GM21737 (cell line): Measurements from ENCODE around the gene GPR62.

Source experiments
- ATAC-seq: cut with Tn5 transposase; IDR thresholded peaks from one replicate; pipeline ENCODE4 v1.9.1; 2021; ENCODE audit warnings: mild to moderate bottlenecking, moderate library complexity; ENCODE audit not compliant: unreplicated experiment

GPR62 gene

DNA sequence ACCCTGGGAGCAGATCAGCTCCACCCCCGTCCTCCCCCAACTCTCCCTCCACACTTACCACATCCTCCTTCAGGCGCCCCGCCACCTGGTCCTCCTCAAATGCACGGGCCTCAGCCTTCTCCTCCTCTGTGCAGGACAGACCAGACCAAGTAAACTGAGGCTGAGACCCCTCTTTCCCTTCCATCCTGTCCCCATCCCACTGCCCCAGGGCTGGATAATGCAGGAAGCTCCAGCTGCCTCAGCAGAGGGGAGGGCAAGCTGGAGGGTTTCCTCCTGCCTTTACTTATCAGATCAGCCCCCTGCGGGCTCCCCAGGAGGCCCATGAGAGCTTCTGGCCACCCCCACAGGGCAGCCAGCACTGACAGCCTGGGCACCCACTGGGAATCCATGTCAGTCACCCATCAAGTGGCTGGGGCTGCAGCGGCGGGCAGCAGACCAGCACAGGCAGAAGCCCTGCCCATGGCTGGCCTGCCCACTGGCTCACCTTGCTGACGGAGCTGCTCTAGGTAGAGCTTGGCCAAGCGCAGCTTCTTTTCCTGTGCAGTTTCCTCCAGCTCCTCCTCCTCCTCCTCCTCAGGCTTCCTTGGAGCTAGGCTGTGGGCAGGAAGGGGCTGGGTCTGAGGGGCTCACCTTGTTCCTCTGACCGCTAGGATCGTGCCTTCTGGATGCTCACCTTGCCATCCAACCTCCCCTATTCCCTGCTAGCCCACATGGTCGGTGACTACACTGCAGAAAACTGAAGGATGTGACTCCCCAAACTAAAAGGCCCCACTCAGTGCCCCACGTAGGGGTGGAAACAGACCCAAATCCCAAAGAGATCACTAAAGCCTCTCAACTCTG, 17.4 kb upstream of the GPR62 start:
- no peak for ATAC-seq

- no peak for ATAC-seq
Observed at GRCh38 chr3:51938780-51939425, 16.3 kb upstream of the GPR62 start.

DNA sequence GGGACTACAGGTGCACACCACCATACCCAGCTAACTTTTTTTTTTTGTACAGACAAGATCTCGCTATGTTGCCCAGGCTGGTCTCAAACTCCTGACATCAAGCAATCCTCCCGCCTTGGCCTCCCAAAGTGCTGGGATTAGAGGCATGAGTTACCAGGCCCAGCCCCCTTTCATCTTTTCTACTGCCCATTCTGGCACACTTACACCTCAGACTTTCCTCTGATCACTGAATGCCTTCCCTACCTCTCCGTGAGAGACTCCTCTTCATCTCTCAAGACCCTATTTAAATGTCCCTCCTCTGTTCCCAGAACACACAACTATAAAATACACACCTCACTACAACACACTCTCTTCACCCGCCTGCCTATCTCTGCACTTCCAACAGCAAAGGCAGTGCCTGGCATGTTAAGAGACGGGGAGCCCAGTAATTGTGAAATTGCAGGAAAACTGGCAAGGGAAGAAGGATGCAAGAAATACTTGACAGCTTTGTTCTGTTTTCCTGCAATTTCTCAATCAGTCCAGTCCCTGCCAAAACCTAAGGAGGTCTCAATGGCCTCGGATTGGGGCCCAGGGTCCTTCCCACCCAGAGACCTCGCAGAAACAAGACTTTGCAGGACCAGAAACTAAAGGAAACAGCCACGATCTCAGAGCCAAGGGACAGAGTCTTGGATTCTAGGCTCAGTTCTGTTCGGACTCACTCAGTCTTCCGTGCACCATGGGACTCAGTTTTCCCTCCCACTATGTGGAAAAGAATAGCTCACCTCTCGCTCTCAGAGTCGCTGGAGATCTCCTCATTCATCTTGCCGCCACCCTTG, 14.3 kb upstream of the GPR62 start:
- ATAC-seq = no peak

- ATAC-seq = no peak
Observed at GRCh38 chr3:51941463-51941797, 13.8 kb upstream of the GPR62 start.

- peak; percentile 86 for ATAC-seq
Observed at GRCh38 chr3:51941798-51942602, 13.2 kb upstream of the GPR62 start, which contains the start of the genes PARP3 and RRP9. PARP3 (plus strand) TSS chr3:51942363; CDS start chr3:51943356, 993 bp downstream. RRP9 (minus strand) TSS chr3:51941904; CDS start chr3:51941867, 37 bp downstream.

DNA sequence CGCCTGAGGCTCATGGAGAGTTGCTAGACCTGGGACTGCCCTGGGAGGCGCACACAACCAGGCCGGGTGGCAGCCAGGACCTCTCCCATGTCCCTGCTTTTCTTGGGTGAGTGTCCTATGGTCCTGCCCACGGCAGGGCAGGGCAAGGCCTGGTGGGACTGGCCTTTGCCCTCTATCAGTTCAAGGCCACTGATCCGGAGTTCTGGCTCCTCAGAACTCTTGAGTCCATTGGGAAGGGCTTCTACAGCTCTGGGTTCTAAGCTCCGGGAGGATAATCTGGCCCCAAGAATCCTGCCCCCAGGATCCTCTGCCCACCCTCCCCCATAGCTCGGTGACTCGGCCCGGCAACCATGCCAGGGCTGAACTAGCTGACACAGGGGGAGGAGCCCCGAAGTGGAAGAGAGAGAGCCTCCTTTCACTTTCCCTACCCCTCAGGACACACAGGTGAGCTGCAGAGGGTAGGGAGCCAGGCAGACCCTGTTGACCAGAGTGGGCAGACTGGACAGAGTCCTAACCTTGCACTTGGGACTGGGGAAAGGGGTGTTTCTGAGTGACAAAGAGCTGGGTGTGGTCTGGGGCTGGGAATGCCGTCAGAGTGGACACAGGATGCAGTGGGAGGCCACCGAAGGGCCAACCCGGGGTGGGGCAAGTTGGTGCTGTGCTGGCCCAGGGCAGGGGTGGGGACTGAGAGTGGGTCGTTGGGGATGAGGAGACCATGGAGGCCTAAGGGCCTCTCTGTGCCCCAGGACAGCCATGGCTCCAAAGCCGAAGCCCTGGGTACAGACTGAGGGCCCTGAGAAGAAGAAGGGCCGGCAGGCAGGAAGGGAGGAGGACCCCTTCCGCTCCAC, 12.4 kb upstream of the GPR62 start:
- no peak for ATAC-seq

DNA sequence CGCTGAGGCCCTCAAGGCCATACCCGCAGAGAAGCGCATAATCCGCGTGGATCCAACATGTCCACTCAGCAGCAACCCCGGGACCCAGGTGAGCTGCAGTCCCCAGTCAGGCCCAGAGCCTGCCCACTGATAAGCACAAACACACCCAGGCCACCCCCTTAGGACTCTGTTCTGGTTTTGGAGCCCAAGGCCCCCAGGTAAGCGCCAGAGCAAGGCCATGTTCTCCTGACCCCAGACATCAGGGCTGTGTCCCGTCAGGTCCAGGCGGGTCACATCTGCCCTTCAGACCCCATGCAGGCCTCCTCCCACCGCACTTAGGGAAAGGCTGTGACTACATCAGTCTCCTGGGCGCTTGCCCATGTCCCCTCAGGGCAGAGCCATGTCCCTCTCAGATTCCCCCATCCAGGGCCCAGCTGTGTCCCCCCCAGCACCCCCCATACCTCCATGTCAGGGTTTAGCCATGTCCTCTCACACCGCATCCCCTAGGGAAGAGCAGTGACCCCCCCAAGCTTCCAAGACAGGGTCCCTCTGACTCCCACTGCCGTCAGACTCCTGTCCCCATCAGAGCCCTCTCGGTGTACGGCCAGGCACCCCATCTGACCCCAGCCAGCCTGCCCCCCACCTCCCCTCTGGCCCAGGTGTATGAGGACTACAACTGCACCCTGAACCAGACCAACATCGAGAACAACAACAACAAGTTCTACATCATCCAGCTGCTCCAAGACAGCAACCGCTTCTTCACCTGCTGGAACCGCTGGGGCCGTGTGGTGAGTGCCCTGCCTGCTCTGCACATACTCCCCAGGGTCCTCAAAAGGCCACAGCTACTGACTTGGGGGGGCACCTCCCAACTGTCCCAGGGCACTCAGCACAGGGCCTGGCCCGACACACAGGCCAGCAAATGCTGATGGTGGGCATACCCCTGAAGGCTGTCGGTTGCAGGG, 11.5 kb upstream of the GPR62 start:
- ATAC-seq = no peak

DNA sequence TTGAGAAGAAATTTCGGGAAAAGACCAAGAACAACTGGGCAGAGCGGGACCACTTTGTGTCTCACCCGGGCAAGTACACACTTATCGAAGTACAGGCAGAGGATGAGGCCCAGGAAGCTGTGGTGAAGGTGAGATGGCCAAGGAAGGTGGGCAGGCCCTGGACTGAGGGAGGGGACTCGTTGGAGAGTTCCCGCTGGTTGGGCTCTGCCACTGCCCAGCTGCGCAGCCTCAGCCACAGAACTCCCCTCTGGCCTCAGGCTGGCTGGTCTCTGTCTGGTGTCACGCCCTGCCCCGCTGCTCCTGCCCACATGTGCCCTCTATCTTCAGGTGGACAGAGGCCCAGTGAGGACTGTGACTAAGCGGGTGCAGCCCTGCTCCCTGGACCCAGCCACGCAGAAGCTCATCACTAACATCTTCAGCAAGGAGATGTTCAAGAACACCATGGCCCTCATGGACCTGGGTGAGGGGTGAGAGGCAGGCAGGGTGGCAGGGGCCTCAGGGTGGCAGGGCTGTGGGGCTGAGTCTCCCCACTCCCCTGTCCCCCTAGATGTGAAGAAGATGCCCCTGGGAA, 10.6 kb upstream of the GPR62 start:
- ATAC-seq = no peak

- no peak for ATAC-seq
Observed at GRCh38 chr3:51945031-51945840, 9.9 kb upstream of the GPR62 start.

- no peak for ATAC-seq
Observed at GRCh38 chr3:51945926-51946705, 9.1 kb upstream of the GPR62 start.

DNA sequence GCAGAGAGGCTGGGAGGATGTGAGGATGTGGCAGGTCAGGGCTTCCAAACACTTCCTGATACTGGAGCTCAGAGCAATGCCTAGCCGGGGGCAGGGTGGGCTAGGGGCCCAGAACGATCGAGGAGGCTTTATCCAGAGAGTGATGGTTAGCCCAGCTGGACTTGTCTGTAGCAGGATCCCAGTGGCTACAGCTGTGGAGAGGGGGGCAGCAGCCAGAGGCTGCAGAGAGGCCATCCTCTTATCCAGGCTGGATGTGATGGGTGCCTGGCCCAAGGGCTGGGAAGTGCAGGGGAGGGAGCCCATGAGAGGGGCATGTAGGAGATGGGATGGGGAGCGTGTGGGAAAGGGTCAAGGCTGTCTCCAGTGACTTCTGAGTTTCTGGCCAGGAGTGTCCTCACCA, 8.4 kb upstream of the GPR62 start:
- no peak for ATAC-seq

DNA sequence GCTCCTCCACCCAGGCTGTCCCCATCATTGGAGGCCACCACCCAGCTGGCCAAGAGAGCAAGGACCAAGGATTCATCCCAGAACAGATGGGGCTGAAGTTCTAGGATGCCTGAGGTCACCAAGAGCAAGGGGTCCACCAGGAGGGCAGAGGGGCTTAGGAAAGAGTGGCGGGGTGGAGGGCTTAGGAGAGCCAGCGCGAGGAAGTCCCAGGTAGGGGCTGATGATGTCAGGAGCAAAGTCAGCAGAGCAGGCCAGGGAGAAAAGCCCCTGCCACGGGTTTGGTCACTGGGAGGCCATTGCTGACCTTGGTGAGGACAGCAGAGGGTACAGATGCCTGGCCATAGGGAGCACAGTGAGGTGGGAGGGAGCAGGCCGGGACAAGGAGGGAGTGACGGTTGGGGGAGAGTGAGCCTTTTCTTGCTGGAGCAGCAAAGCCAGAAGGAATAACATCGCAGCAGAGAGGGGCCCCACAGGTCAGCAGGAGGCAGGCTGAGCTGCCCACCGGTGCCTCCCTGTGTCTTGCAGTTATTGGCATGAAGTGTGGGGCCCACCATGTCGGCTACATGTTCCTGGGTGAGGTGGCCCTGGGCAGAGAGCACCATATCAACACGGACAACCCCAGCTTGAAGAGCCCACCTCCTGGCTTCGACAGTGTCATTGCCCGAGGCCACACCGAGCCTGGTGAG, 7.8 kb upstream of the GPR62 start:
- ATAC-seq = no peak

- ATAC-seq = no peak
Observed at GRCh38 chr3:51948016-51948580, 7.1 kb upstream of the GPR62 start.

GRCh38 chr3:51949121-51949520, 6.1 kb upstream of the GPR62 start:
- ATAC-seq = no peak

DNA sequence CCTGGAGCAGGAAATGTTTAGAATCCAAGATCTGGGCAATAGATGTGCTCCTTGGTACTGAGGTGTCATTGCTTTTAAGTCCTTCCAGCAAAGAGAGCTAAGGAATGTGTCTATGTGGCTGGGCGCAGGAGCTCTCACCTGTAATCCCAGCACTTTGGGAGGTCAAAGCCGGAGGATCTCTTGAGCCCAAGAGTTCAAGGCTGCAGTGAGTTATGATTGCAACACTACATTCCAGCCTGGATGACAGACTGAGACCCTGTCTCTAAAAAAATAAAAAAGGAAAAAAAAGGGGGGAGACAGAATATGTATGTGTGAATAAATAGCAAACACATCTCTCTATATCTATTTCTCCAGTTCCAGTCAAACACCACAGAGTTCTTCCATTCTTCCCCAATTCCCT, 4.3 kb upstream of the GPR62 start:
- no peak for ATAC-seq

- ATAC-seq = no peak
Observed at GRCh38 chr3:51953445-51953844, 1.7 kb upstream of the GPR62 start.
